Activated CD4-positive, alpha-beta T cell treated with anti-CD3 and anti-CD28 coated beads, Interleukin-2, amount 50 U/mL, for 16 hours (primary cell): ENCODE data around the gene KRTAP10-11.
"Not testable (repeated sequence)": the region's sequence is repeated elsewhere in the genome, so short reads cannot be mapped to it uniquely, and the experiment has no call there.

Source experiments
- DNase-seq: peaks from one replicate; pipeline ENCODE4 v3.0.0-alpha.2; 2020

The KRTAP10-11 gene

DNA sequence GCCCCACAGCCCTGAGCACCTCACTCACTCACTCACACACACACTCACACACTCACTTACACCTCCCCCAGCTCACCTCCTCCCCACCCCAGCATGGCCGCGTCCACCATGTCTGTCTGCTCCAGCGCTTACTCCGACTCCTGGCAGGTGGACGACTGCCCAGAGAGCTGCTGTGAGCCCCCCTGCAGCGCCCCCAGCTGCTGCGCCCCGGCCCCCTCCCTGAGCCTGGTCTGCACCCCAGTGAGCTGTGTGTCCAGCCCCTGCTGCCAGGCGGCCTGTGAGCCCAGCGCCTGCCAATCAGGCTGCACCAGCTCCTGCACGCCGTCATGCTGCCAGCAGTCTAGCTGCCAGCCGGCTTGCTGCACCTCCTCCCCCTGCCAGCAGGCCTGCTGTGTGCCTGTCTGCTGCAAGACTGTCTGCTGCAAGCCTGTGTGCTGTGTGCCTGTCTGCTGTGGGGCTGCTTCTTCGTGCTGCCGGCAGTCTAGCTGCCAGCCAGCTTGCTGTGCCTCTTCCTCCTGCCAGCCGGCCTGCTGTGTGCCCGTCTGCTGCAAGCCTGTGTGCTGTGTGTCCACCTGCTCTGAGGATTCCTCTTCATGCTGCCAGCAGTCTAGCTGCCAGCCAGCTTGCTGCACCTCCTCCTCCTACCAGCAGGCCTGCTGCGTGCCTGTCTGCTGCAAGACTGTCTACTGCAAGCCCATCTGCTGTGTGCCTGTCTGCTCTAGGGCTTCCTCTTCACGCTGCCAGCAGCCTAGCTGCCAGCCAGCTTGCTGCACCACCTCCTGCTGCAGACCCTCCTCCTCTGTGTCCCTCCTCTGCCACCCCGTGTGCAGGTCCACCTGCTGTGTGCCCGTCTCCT is at the start of gene KRTAP10-11:
KRTAP10-11 (plus strand) TSS at position 49 of the 856 bp plus-strand sequence; CDS start at position 94, 45 bp downstream.
- DNase-seq, result not testable (repeated sequence)

DNA sequence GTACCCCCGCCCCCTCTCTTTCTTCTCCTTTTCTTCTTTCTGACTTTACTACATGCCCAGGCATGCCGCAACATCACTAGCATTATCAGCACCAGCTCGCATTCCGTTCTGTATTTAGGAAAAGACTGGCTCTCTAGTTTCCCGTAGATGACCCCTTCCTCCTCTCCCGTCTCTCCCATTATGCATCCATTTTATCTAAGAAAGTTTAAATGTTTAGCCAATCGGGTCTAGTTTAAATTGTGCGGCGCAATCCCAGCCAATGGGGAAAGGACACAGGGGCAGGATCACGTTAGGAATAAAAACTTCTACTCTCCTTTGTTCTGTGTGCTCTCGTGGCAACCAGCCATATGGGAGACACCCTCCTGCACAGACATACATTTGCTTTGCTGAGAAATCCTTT is 48.2 kb upstream of the KRTAP10-11 start:
- no peak for DNase-seq

DNA sequence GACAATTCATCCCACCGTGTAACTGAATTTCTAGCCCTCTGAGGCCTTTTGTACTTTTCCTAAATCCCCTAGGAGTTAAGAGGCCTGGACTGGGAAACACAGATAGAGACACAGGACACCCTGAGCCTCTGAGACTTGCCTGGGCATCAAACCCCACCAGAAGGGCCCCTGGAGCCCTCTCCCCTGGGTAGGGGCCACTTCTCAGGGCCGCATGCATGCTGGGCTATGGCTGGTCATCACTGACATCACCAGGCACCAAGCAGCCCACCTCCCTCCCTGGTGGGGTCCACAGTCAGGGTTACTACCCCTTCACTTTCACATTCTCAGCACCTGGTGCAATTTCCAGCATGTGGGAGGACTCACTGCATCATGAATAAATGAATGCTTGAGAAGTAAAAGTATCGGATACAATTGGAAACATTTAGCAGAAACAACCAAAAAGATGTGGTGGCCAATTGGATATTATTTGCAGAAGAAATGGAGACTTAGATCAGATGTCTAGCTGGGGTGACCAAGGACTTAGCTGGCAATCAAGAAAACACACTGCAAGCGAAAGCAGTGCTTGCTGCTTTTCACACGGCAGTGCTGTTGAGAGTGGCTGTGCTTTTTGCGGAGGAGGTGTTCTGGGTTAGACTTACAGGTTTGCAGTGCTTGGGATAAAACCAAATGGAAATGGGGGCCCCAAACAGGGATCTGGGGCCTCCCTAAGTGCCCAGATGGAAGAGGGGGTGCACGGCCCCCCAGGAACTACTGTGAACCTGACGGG is 46.8 kb upstream of the KRTAP10-11 start:
- no peak for DNase-seq

GRCh38 chr21:44600118-44600978 is 45.9 kb upstream of the KRTAP10-11 start, which contains the start of gene KRTAP10-7:
Gene KRTAP10-7 (plus strand): TSS chr21:44600597. CDS start chr21:44600622, 25 bp downstream.
- DNase-seq, result not testable (repeated sequence)

DNA sequence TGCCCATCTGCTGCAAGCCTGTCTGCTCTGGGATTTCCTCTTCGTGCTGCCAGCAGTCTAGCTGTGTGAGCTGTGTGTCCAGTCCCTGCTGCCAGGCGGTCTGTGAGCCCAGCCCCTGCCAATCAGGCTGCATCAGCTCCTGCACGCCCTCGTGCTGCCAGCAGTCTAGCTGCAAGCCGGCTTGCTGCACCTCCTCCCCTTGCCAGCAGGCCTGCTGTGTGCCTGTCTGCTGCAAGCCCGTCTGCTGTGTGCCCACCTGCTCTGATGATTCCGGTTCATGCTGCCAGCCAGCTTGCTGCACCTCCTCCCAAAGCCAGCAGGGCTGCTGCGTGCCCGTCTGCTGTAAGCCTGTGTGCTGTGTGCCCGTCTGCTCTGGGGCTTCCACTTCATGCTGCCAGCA is 45.1 kb upstream of the KRTAP10-11 start:
- not testable (repeated sequence) for DNase-seq

DNA sequence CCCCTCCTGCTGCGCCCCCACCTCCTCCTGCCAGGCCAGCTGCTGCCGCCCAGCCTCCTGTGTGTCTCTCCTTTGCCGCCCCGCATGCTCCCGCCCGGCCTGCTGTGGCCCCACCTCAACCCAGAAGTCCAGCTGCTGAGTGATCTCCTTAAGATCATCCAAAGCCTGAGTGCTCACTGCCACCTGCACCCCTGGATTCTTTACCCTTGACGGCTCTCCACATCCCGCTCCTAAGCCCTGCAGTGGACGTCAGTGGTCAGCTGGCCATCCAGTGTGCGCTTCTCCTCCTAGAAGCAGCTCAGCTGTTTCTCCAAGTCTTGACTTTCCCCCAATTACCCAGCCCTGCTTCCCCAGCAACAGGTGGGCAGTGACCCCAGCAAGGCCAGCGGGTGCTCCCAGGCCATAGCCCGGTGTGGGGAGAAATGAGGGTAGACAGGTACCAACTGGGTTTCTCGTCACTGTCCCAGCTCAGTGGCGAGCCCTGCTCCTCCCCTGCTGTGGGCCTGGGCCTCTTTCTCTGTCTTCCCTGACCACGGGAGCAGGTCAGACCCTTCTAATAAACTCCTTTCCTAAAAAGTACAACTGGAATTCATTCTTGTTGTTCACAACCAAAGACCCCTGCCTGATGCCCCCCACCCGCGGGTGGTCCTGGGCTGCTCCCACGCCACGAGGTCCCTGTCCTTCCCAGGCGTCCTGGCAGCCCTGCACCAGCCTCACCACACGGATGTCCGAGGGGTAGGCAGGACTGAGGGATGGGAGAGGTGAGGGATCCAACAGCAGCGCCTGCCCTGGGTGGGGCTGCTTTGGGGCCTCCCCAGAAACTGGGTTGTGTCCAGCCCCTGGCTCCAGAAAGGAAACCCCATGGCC is 44.4 kb upstream of the KRTAP10-11 start:
- no peak for DNase-seq

DNA sequence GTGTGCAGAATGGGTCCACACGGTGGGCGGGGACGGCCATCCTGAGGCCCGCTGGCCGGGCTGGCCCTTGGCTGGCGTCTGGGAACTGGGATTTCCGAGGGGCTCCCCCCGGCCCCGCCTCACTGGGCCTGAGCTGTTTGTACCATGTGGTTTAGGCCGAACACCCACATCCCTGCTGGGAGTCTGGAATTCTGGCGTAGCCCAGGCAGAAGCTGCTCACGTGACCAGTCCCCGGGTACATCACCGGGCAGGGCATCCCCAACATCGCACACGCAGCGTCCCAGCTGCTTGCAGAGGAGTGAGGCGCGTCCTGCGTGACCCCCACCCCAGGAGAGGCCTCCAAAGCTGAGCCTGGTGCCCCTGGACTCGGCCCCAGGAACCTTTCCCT is 43.8 kb upstream of the KRTAP10-11 start:
- DNase-seq, result no peak

- DNase-seq, result no peak
These were observed 42.9 kb upstream of the KRTAP10-11 start for GRCh38 chr21:44603109-44603875.

- DNase-seq, result no peak
These were observed 42.3 kb upstream of the KRTAP10-11 start for GRCh38 chr21:44603911-44604310.

DNA sequence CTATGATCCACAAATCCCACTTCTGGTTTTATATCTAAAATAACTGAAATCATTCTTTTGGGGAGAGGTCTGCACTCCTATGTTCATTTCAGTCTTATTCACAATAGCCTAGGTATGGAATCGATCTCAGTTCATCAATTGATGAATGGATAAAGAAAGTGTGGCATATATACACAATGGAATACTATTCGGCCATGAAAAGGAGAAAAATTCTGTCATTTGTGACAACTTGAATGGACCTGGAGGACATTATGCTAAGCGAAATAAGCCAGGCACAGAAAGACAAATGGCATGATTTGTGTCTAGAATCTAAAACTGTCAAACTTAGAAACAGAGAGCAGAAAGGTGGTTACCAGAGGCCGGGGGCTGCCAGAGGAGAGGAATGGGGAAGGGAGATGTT is 39.7 kb upstream of the KRTAP10-11 start:
- no peak for DNase-seq

DNA sequence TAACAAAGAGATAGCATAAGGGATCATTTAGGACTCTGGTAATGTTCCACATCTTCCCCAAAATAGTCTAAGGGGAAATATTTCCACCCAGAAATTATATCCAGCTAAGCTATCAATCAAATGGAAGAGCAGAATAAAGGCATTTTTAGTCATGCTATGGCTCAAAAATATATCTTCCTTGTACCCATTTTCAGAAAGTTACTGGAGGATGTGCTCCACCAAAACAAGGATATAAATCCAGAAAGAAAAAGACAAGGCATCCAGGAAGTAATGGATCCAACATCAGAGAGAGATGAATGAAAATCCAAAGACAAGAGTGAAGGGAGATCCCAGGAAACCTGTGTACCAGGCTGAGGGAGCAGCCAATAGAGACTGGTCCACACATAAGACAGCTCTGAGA is 37.0 kb upstream of the KRTAP10-11 start:
- no peak for DNase-seq

DNA sequence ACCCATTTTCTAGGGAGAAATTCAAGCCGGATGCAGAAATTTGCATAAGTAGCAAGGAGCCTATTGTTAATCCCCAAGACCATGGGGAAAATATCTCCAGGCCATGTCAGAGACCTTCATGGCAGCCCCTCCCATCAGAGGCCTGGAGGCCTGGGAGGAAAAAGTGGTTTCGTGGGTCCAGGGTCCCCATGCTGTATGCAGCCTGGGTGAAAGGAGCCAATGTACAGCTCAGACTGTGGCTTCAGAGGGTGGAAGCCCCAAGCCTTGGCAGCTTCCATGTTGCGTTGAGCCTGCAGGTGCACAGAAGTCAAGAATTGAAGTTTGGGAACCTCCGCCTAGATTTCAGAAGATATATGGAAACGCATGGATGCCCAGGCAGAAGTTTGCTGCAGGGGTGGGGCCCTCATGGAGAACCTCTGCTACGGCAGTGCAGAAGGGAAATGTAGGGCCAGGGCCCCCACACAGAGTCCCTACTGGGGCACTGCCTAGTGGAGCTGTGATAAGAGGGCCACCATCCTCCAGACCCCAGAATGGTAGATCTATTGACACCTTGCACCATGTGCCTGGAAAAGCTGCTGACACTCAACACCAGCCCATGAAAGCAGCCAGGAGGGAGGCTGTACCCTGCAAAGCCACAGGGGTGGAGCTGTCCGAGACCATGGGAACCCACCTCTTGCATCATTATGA is 35.9 kb upstream of the KRTAP10-11 start:
- not testable (repeated sequence) for DNase-seq

- DNase-seq, result no peak
These were observed 34.7 kb upstream of the KRTAP10-11 start for GRCh38 chr21:44611551-44611950.

DNA sequence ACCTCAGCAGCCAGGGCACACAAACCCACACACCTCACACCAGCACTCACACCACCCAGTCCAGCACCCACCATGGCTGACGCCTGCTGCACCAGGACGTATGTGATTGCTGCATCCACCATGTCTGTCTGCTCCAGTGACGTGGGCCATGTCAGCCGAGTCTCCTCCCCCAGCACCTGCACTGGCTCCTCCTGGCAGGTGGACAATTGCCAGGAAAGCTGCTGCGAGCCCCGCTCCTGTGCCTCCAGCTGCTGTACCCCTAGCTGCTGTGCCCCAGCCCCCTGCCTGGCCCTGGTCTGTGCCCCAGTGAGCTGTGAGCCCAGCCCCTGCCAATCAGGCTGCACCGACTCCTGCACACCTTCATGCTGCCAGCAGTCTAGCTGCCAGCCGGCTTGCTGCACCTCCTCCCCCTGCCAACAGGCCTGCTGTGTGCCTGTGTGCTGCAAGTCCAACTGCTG is 34.2 kb upstream of the KRTAP10-11 start, which contains the start of gene KRTAP10-8:
KRTAP10-8 (plus strand) TSS at position 51 of the 458 bp plus-strand sequence; CDS start at position 73, 22 bp downstream.
- DNase-seq, result no peak

GRCh38 chr21:44612669-44613229 is 33.5 kb upstream of the KRTAP10-11 start:
- no peak for DNase-seq

- DNase-seq, result no peak
These were observed 32.6 kb upstream of the KRTAP10-11 start for GRCh38 chr21:44613386-44614155.

DNA sequence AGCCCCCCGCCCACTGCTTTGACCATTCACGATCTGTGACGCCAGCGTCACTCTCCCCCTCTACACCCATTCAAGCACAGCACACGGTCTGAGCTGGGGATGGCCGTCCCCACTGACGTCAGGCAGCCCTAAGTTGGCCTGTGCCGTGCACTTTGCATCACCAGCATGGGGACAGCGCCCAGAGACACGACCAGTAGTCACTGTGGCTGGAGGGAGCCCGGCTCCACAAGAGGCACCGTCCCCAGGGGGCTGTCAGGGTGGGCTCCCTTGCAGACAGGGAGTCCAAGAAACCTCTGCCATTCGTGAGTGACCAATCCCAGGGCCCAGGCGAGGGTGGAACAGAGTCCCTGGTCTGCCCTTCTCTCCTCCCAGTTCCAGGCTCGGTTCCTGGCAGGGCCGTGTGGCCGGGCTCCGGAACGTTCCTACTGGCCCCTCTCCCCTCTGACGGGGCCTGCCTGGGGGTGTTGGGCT is 32.0 kb upstream of the KRTAP10-11 start:
- no peak for DNase-seq

- no peak for DNase-seq
These were observed 31.2 kb upstream of the KRTAP10-11 start for GRCh38 chr21:44614961-44615391.

GRCh38 chr21:44615466-44615865 is 30.7 kb upstream of the KRTAP10-11 start:
- DNase-seq, result no peak
